ENCODE measurements around the gene BRI3BP.

GRCh38 chr12:125064492-125064891 lies 71.0 kb downstream of the BRI3BP start:
- no peak for TF ChIP-seq EZH2 (IDR thresholded peaks at IDR 0.05; ENCODE audit: insufficient read depth, low read length)
- TF ChIP-seq CTCF (IDR thresholded peaks at IDR 0.05; ENCODE audit: insufficient read depth, low read depth, low read length): no peak
